Natural killer cell treated with Interleukin-12 subunit alpha and Interleukin-12 subunit beta and Interleukin-15 and Interleukin-18, amount 100 ng/mL, for 72 hours (primary cell): ENCODE data around the gene PHLDA3. TPM values are rescaled to one million over a fixed set of nuclear protein-coding genes. Genes with fewer than 3 reads are reported as not detected.

Experiments used
- ATAC-seq, 2 donors: fragments of 150-1000 bp; cut with Tn5 transposase in 1 of 2; sonication (Bioruptor Pico), chemical (Tn5 transposase) in 1 of 2; 2 replicates each; pipeline ENCODE4 v1.10.0; 2021
- DNase-seq: peaks from one replicate; pipeline ENCODE4 v3.0.0; 2022; ENCODE audit warnings: low spot score
- H3K27ac Mint-ChIP-seq, 2 donors: 1 replicate in 1 of 2; 2 replicates in 1 of 2; pipeline ENCODE4 v1.8.0; 2022; ENCODE audit warnings: mixed read lengths in 2 of 2, mild to moderate bottlenecking in 1 of 2, moderate library complexity in 1 of 2
- H3K27me3 Mint-ChIP-seq, 2 donors: 1 replicate in 1 of 2; 2 replicates in 1 of 2; pipeline ENCODE4 v1.8.0; 2022; ENCODE audit warnings: mixed read lengths in 2 of 2
- H3K36me3 Mint-ChIP-seq: one replicate; pipeline ENCODE4 v1.8.0; 2022; ENCODE audit warnings: mixed read lengths
- H3K4me1 Mint-ChIP-seq, 2 donors: 1 replicate in 1 of 2; 2 replicates in 1 of 2; pipeline ENCODE4 v1.8.0; 2022; ENCODE audit warnings: low read depth in 2 of 2, mixed read lengths in 2 of 2, mild to moderate bottlenecking in 1 of 2
- H3K4me3 Mint-ChIP-seq: one replicate; pipeline ENCODE4 v1.8.0; 2022; ENCODE audit warnings: mixed read lengths
- H3K9me3 Mint-ChIP-seq: 2 replicates; pipeline ENCODE4 v1.8.0; 2022; ENCODE audit warnings: mixed read lengths
- total RNA-seq, 2 donors: library from RNA; stranded (reverse); gene quantifications; one replicate each; pipeline ENCODE4 v1.2.3, GENCODE V29; 2022

PHLDA3 gene
- total RNA-seq, 2 donors from 2014 or later, result 2.7 to 3.3 TPM

- Mint-ChIP-seq H3K36me3 (no peaks in the 10 kb centered on the region), H3K27ac (no peak overlapping the region), H3K9me3 (no peaks in the 10 kb centered on the region), H3K27me3 (peaks cover 9 to 16% of the 10 kb centered on the region in 2 donors), H3K4me1 (peaks cover 6 to 9% of the 10 kb centered on the region in 2 donors), H3K4me3 (no peak overlapping the region)
- DNase-seq, result no peak
- no peak for ATAC-seq
Observed at GRCh38 chr1:201436393-201436792, 32.6 kb downstream of the PHLDA3 start.

- Mint-ChIP-seq H3K4me1 (peaks cover 6 to 9% of the 10 kb centered on the region in 2 donors), H3K4me3 (no peak overlapping the region), H3K9me3 (no peaks in the 10 kb centered on the region), H3K36me3 (no peaks in the 10 kb centered on the region), H3K27me3 (peaks cover 4 to 14% of the 10 kb centered on the region in 2 donors), H3K27ac (no peak overlapping the region)
- ATAC-seq, result no peak
- no peak for DNase-seq
Observed at GRCh38 chr1:201434266-201434665, 34.7 kb downstream of the PHLDA3 start.

DNA sequence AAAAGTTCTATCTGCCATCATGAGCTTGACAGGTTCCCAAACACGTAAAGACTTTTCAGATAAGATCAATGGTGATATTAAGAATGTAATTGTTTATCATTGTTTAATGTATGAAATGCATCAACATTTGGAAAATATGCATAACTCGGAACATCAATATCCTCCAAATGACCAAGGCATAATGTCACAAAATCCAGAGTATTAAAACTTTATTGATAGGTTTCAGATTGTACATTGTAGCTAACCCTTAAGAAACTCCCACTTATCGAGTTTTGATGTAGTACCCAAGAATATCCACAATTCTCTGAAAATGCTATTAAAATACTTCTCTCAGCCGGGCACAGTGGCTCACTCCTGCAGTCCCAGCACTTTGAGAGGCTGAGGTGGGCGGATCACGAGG lies 35.4 kb downstream of the PHLDA3 start:
- no peak for DNase-seq
- no peak for ATAC-seq
- no peaks in the 10 kb centered on the region for H3K9me3 Mint-ChIP-seq
- H3K4me3 Mint-ChIP-seq, result no peak overlapping the region
- H3K4me1 Mint-ChIP-seq, result peaks cover 6 to 9% of the 10 kb centered on the region in 2 donors
- no peak overlapping the region for H3K27ac Mint-ChIP-seq
- H3K36me3 Mint-ChIP-seq, result no peaks in the 10 kb centered on the region
- H3K27me3 Mint-ChIP-seq, result peaks cover 4 to 14% of the 10 kb centered on the region in 2 donors

DNA sequence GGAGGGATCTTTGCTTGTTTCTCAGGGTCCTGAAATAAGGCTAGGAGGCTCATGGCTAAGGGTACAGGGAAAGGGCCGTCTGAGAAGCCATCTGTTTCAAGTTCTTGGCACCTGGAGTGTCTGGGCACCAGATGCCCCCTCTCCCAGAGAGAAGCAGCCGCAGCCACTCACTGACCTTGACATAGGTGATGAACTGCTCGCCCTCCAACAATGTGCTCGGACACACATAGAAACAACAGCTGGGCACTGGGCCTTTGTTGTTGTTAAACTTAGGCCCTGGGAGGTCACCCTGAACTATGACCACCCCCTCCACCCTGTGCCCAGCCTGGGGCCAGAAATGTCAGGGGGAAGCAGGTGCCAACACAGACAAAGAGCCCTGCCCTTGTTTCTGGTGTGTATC lies 38.2 kb downstream of the PHLDA3 start:
- H3K36me3 Mint-ChIP-seq, result no peaks in the 10 kb centered on the region
- ATAC-seq, result no peak
- H3K27me3 Mint-ChIP-seq, result peaks cover 2 to 9% of the 10 kb centered on the region in 2 donors

DNA sequence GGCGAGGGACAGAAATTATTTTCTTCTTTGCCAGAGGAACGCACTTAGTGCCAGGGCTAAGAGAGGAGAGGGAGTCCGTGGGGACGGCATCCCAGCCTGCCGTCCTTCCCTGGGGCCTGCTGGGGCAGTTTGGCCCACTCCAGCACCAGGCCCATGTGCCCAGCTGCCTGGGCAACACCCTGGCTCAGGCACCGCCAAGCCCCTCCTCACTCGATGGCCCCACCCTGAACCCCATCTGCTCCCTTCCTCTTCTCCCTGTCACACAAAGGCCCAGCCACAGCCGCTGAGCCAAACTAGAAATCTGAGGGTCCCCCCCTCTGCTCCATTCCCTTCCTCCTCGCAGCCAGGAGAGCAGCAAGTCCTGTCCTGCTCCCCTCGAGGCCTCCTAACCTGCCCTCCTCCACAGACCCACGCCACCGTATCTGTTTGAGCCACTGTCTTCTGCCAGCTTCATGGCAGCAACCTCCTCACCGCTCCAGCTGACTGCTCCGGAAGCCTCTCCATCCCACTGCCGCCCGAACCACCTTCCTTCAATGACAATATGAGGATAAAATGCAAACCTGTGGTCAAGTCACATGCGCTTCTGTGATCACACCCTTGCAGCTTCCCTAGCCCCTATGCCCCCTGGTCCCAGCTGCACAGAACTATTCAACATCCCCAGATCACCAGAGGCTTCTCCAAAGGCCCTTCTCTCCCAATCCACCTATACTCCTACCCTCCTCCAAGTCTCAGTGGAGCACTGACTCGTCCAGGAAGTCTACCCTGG lies 39.1 kb downstream of the PHLDA3 start:
- H3K36me3 Mint-ChIP-seq, result no peaks in the 10 kb centered on the region
- peaks cover 2 to 9% of the 10 kb centered on the region in 2 donors for H3K27me3 Mint-ChIP-seq
- no peak for DNase-seq
- peaks cover 0 to 3% of the 10 kb centered on the region in 2 donors for H3K4me1 Mint-ChIP-seq
- ATAC-seq, result no peak
- H3K9me3 Mint-ChIP-seq, result no peaks in the 10 kb centered on the region
- H3K4me3 Mint-ChIP-seq, result no peak overlapping the region
- no peak overlapping the region for H3K27ac Mint-ChIP-seq

More for the DNA sequence above, 38.2 kb downstream of the PHLDA3 start:
- peaks cover 3 to 5% of the 10 kb centered on the region in 2 donors for H3K4me1 Mint-ChIP-seq
- H3K27ac Mint-ChIP-seq, result no peak overlapping the region
- no peaks in the 10 kb centered on the region for H3K9me3 Mint-ChIP-seq
- H3K4me3 Mint-ChIP-seq, result no peak overlapping the region
- no peak for DNase-seq

- no peaks in the 10 kb centered on the region for H3K9me3 Mint-ChIP-seq
- H3K36me3 Mint-ChIP-seq, result no peaks in the 10 kb centered on the region
- peaks cover 2 to 9% of the 10 kb centered on the region in 2 donors for H3K27me3 Mint-ChIP-seq
- H3K4me3 Mint-ChIP-seq, result no peak overlapping the region
- no peak for ATAC-seq
- no peak for DNase-seq
- no peak overlapping the region for H3K27ac Mint-ChIP-seq
- H3K4me1 Mint-ChIP-seq, result peaks cover 0 to 3% of the 10 kb centered on the region in 2 donors
Observed at GRCh38 chr1:201427963-201428362, 41.0 kb downstream of the PHLDA3 start.

GRCh38 chr1:201426479-201427310 lies 42.3 kb downstream of the PHLDA3 start:
- no peaks in the 10 kb centered on the region for H3K36me3 Mint-ChIP-seq
- DNase-seq, result no peak
- no peak overlapping the region for H3K4me3 Mint-ChIP-seq
- no peak overlapping the region for H3K27ac Mint-ChIP-seq
- ATAC-seq, result no peak
- H3K4me1 Mint-ChIP-seq, result peaks cover 0 to 3% of the 10 kb centered on the region in 2 donors
- no peaks in the 10 kb centered on the region for H3K9me3 Mint-ChIP-seq
- peaks cover 2 to 9% of the 10 kb centered on the region in 2 donors for H3K27me3 Mint-ChIP-seq

- no peaks in the 10 kb centered on the region for H3K36me3 Mint-ChIP-seq
- DNase-seq, result no peak
- peaks cover 0 to 3% of the 10 kb centered on the region in 2 donors for H3K4me1 Mint-ChIP-seq
- H3K27me3 Mint-ChIP-seq, result peaks cover 0 to 5% of the 10 kb centered on the region in 2 donors
- no peak overlapping the region for H3K4me3 Mint-ChIP-seq
- no peaks in the 10 kb centered on the region for H3K9me3 Mint-ChIP-seq
- no peak for ATAC-seq
- H3K27ac Mint-ChIP-seq, result no peak overlapping the region
Observed at GRCh38 chr1:201424146-201424545, 44.8 kb downstream of the PHLDA3 start.

GRCh38 chr1:201423655-201424054 lies 45.3 kb downstream of the PHLDA3 start:
- H3K36me3 Mint-ChIP-seq, result no peaks in the 10 kb centered on the region
- H3K9me3 Mint-ChIP-seq, result no peaks in the 10 kb centered on the region
- peaks cover 0 to 6% of the 10 kb centered on the region in 2 donors for H3K27me3 Mint-ChIP-seq
- no peak overlapping the region for H3K4me3 Mint-ChIP-seq
- DNase-seq (no peak), ATAC-seq (no peak)
- peaks cover 0 to 3% of the 10 kb centered on the region in 2 donors for H3K4me1 Mint-ChIP-seq
- H3K27ac Mint-ChIP-seq, result no peak overlapping the region

- peaks cover 0 to 6% of the 10 kb centered on the region in 2 donors for H3K27me3 Mint-ChIP-seq
- H3K4me1 Mint-ChIP-seq, result peaks cover 0 to 3% of the 10 kb centered on the region in 2 donors
- no peaks in the 10 kb centered on the region for H3K36me3 Mint-ChIP-seq
- H3K9me3 Mint-ChIP-seq, result no peaks in the 10 kb centered on the region
- H3K27ac Mint-ChIP-seq, result no peak overlapping the region
- no peak for DNase-seq
- H3K4me3 Mint-ChIP-seq, result no peak overlapping the region
- ATAC-seq, result no peak
Observed at GRCh38 chr1:201422436-201423030, 46.5 kb downstream of the PHLDA3 start.

DNA sequence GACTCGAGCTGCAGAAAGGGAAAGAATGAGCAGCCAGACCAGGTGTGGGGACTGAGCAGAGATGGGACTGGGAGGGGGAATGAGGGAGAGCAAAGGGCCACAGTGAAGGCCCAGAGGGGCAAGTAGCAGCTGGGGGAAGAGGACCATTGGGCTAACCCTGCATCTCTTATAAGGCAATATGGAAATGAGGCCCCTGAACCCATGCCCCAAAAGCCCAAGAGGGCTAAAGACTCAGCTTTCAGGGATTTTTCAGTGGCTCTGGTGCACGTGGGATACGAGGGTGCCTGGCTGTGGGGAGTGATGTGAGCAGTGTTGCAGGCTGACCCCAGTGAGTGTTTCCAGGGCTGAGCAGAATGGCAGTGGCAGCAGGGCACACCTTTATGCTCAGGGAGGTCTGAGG lies 47.0 kb downstream of the PHLDA3 start:
- no peak overlapping the region for H3K27ac Mint-ChIP-seq

DNA sequence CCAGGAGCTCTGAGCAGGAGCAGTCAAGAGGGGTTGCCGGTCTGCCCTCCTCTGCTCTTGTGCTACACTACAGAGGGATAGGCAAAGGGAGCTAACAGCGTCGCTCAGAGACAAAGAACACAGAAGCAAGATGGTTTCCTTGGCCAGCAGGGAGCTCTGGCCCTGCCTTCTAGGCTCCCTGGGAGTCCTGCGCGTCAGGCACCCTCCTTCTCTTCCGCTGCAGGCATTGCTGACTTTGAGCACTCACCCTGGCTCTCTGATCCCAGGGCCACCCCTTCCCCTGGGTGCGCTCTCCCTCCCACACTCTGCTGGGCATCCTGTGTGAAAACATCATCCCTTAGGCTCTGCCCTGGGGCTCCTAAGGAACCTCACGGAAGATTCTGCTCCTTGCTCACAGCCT lies 47.9 kb downstream of the PHLDA3 start:
- peaks cover 0 to 2% of the 10 kb centered on the region in 2 donors for H3K4me1 Mint-ChIP-seq
- no peak overlapping the region for H3K4me3 Mint-ChIP-seq
- no peak for ATAC-seq
- no peaks in the 10 kb centered on the region for H3K36me3 Mint-ChIP-seq
- H3K27me3 Mint-ChIP-seq, result peaks cover 10 to 13% of the 10 kb centered on the region in 2 donors
- no peaks in the 10 kb centered on the region for H3K9me3 Mint-ChIP-seq
- no peak for DNase-seq
- H3K27ac Mint-ChIP-seq, result no peak overlapping the region

More for the DNA sequence above, 47.0 kb downstream of the PHLDA3 start:
- Mint-ChIP-seq H3K27me3 (peaks cover 1 to 7% of the 10 kb centered on the region in 2 donors), H3K36me3 (no peaks in the 10 kb centered on the region), H3K4me1 (peaks cover 0 to 3% of the 10 kb centered on the region in 2 donors), H3K9me3 (no peaks in the 10 kb centered on the region), H3K4me3 (no peak overlapping the region)
- no peak for ATAC-seq
- no peak for DNase-seq

GRCh38 chr1:201420608-201421002 lies 48.4 kb downstream of the PHLDA3 start:
- Mint-ChIP-seq H3K4me3 (no peak overlapping the region), H3K36me3 (no peaks in the 10 kb centered on the region), H3K9me3 (no peaks in the 10 kb centered on the region), H3K4me1 (no peaks in the 10 kb centered on the region), H3K27ac (no peak overlapping the region), H3K27me3 (peaks cover 10 to 12% of the 10 kb centered on the region in 2 donors)
- ATAC-seq, result no peak
- DNase-seq, result no peak
